Stimulated activated CD4-positive, alpha-beta T cell treated with anti-CD3 and anti-CD28 coated beads, TNF-alpha, amount 100 ng/mL, for 48 hours (primary cell): ENCODE data around the gene LRP6.
"Not testable (repeated sequence)": the region's sequence is repeated elsewhere in the genome, so short reads cannot be mapped to it uniquely, and the experiment has no call there.

Source experiments
- DNase-seq, 3 donors: peaks; one replicate each; pipeline ENCODE4 v3.0.0-alpha.2; 2020; ENCODE audit warnings: low read depth in 3 of 3

The LRP6 gene

GRCh38 chr12:12180575-12180974 lies 86.3 kb downstream of the LRP6 start:
- no peak for DNase-seq

- no peak for DNase-seq
Measured at GRCh38 chr12:12180136-12180535, 86.7 kb downstream of the LRP6 start.

GRCh38 chr12:12178559-12178958 lies 88.3 kb downstream of the LRP6 start:
- no peak for DNase-seq

- DNase-seq = no peak
Measured at GRCh38 chr12:12176402-12176801, 90.4 kb downstream of the LRP6 start.

GRCh38 chr12:12171991-12172511 lies 94.8 kb downstream of the LRP6 start:
- peak in 1 of 3 donors; percentile 3 for DNase-seq

GRCh38 chr12:12167847-12168246 lies 99.0 kb downstream of the LRP6 start:
- no peak for DNase-seq

GRCh38 chr12:12166751-12167150 lies 100.1 kb downstream of the LRP6 start:
- no peak for DNase-seq

GRCh38 chr12:12159988-12160387 lies 106.9 kb downstream of the LRP6 start:
- DNase-seq = no peak

- no peak for DNase-seq
Measured at GRCh38 chr12:12158858-12159257, 108.0 kb downstream of the LRP6 start.

GRCh38 chr12:12157424-12157823 lies 109.4 kb downstream of the LRP6 start:
- DNase-seq = no peak

GRCh38 chr12:12156828-12157227 lies 110.0 kb downstream of the LRP6 start:
- DNase-seq = no peak

- no peak for DNase-seq
Measured at GRCh38 chr12:12156116-12156515, 110.7 kb downstream of the LRP6 start.

- DNase-seq = no peak
Measured at GRCh38 chr12:12153596-12153995, 113.2 kb downstream of the LRP6 start.

GRCh38 chr12:12147111-12147510 lies 119.7 kb downstream of the LRP6 start:
- DNase-seq = no peak

- DNase-seq = not testable (repeated sequence)
Measured at GRCh38 chr12:12144531-12144930, 122.3 kb downstream of the LRP6 start.

GRCh38 chr12:12141000-12141399 lies 125.8 kb downstream of the LRP6 start:
- no peak for DNase-seq

- no peak for DNase-seq
Measured at GRCh38 chr12:12138203-12139154, 128.4 kb downstream of the LRP6 start.

- DNase-seq = no peak
Measured at GRCh38 chr12:12133785-12134184, 133.1 kb downstream of the LRP6 start.

GRCh38 chr12:12133259-12133658 lies 133.6 kb downstream of the LRP6 start:
- DNase-seq = no peak

GRCh38 chr12:12128670-12129069 lies 138.2 kb downstream of the LRP6 start:
- DNase-seq = no peak

- DNase-seq = no peak
Measured at GRCh38 chr12:12127304-12127703, 139.5 kb downstream of the LRP6 start.

- no peak for DNase-seq
Measured at GRCh38 chr12:12126551-12126950, 140.3 kb downstream of the LRP6 start.

- no peak for DNase-seq
Measured at GRCh38 chr12:12123036-12123604, 143.7 kb downstream of the LRP6 start.
